AG10803 (cell line): Measurements from ENCODE around the gene RNF38.
"Not testable (repeated sequence)": the region's sequence is repeated elsewhere in the genome, so short reads cannot be mapped to it uniquely, and the experiment has no call there.

Source experiments
- DNase-seq: peaks from one replicate; pipeline ENCODE4 v3.0.0; 2010; ENCODE audit warnings: low read depth
- H3K4me3 ChIP-seq: 2 replicates; pipeline ENCODE4 v1.5.1; 2011; ENCODE audit warnings: mild to moderate bottlenecking, low read length, control low read depth
- CTCF ChIP-seq: conservative IDR thresholded peaks from 2 replicates; pipeline ENCODE4 v1.5.1; 2011; ENCODE audit warnings: mild to moderate bottlenecking, low read length, control low read depth, inconsistent platforms

RNF38 gene

GRCh38 chr9:36328798-36329411 is 71.2 kb downstream of the RNF38 start:
- peak; percentile 74 for DNase-seq
- TF ChIP-seq CTCF, result peak; percentile 87
- H3K4me3 ChIP-seq, result no peak overlapping the region

GRCh38 chr9:36325081-36325828 is 74.8 kb downstream of the RNF38 start:
- no peak for TF ChIP-seq CTCF
- no peak for DNase-seq
- H3K4me3 ChIP-seq, result no peak overlapping the region

GRCh38 chr9:36323926-36324325 is 76.1 kb downstream of the RNF38 start:
- no peak for DNase-seq
- TF ChIP-seq CTCF, result no peak
- H3K4me3 ChIP-seq, result no peak overlapping the region

- TF ChIP-seq CTCF, result no peak
- DNase-seq, result no peak
- H3K4me3 ChIP-seq, result no peak overlapping the region
Measured at GRCh38 chr9:36322462-36322861, 77.6 kb downstream of the RNF38 start.

GRCh38 chr9:36321903-36322302 is 78.2 kb downstream of the RNF38 start:
- H3K4me3 ChIP-seq, DNase-seq: not testable (repeated sequence)

- no peak for TF ChIP-seq CTCF
- DNase-seq, result no peak
Measured at GRCh38 chr9:36320466-36320865, 79.6 kb downstream of the RNF38 start.

GRCh38 chr9:36319806-36320205 is 80.3 kb downstream of the RNF38 start:
- DNase-seq, result peak; percentile 47
- H3K4me3 ChIP-seq, result no peak overlapping the region
- no peak for TF ChIP-seq CTCF

More at GRCh38 chr9:36320466-36320865, 79.6 kb downstream of the RNF38 start:
- no peak overlapping the region for H3K4me3 ChIP-seq
